ENCODE measurements around the gene PTPRN2. TPM values are rescaled to one million over a fixed set of nuclear protein-coding genes. Genes with fewer than 3 reads are reported as not detected.

Gene PTPRN2
- polyA plus RNA-seq, 1 experiment: 0.31 TPM

- no peak overlapping the region for H3K4me3 ChIP-seq (ENCODE audit: low read depth, low read length)
- no peaks in the 10 kb centered on the region for H3K36me3 ChIP-seq (ENCODE audit: control insufficient read depth, insufficient read depth, low read length)
- DNase-seq (ENCODE audit: low read depth): no peak
- ChIA-PET POLR2A (no interaction called here), CTCF (no interaction called here)
- TF ChIP-seq CTCF (IDR thresholded peaks at IDR 0.05; ENCODE audit: insufficient read depth, low read depth, low read length): no peak
- no peaks in the 10 kb centered on the region for H3K27me3 ChIP-seq (ENCODE audit: control insufficient read depth, insufficient read depth, low read length)
These were observed 420.2 kb downstream of the PTPRN2 start for GRCh38 chr7:158167373-158167772.

GRCh38 chr7:158166386-158167340 is 421.0 kb downstream of the PTPRN2 start:
- POLR2A ChIA-PET: no interaction called here
- DNase-seq (ENCODE audit: low read depth): no peak
- no peak for TF ChIP-seq CTCF (IDR thresholded peaks at IDR 0.05; ENCODE audit: insufficient read depth, low read depth, low read length)
- H3K27me3 ChIP-seq (ENCODE audit: control insufficient read depth, insufficient read depth, low read length): no peaks in the 10 kb centered on the region
- CTCF ChIA-PET: no interaction called here
- H3K4me3 ChIP-seq (ENCODE audit: low read depth, low read length): no peak overlapping the region
- H3K36me3 ChIP-seq (ENCODE audit: control insufficient read depth, insufficient read depth, low read length): no peaks in the 10 kb centered on the region

- no peak for TF ChIP-seq CTCF (IDR thresholded peaks at IDR 0.05; ENCODE audit: insufficient read depth, low read depth, low read length)
- H3K27me3 ChIP-seq (ENCODE audit: control insufficient read depth, insufficient read depth, low read length): no peaks in the 10 kb centered on the region
- no peak overlapping the region for H3K4me3 ChIP-seq (ENCODE audit: low read depth, low read length)
- ChIA-PET POLR2A (no interaction called here), CTCF (no interaction called here)
- no peaks in the 10 kb centered on the region for H3K36me3 ChIP-seq (ENCODE audit: control insufficient read depth, insufficient read depth, low read length)
- DNase-seq (ENCODE audit: low read depth): no peak
These were observed 421.9 kb downstream of the PTPRN2 start for GRCh38 chr7:158165711-158166110.

- Histone ChIP-seq H3K4me3 (ENCODE audit: low read depth, low read length) (no peak overlapping the region), H3K36me3 (ENCODE audit: control insufficient read depth, insufficient read depth, low read length) (no peaks in the 10 kb centered on the region), H3K27me3 (ENCODE audit: control insufficient read depth, insufficient read depth, low read length) (no peaks in the 10 kb centered on the region)
- DNase-seq (ENCODE audit: low read depth): no peak
- CTCF ChIA-PET: no interaction called here
- no peak for TF ChIP-seq CTCF (IDR thresholded peaks at IDR 0.05; ENCODE audit: insufficient read depth, low read depth, low read length)
- POLR2A ChIA-PET: no interaction called here
These were observed 423.2 kb downstream of the PTPRN2 start for GRCh38 chr7:158164101-158165095.

GRCh38 chr7:158161194-158161593 is 426.4 kb downstream of the PTPRN2 start:
- CTCF ChIA-PET: no interaction called here
- Histone ChIP-seq H3K27me3 (ENCODE audit: control insufficient read depth, insufficient read depth, low read length) (no peaks in the 10 kb centered on the region), H3K4me3 (ENCODE audit: low read depth, low read length) (no peak overlapping the region), H3K36me3 (ENCODE audit: control insufficient read depth, insufficient read depth, low read length) (no peaks in the 10 kb centered on the region)
- no peak for TF ChIP-seq CTCF (IDR thresholded peaks at IDR 0.05; ENCODE audit: insufficient read depth, low read depth, low read length)
- DNase-seq (ENCODE audit: low read depth): no peak
- POLR2A ChIA-PET: no interaction called here

Data from BJ (cell line).